SK-N-SH treated with all-trans-retinoic acid at 6 μM for 48 hours (cell line): Measurements from ENCODE around the gene UQCRC2.

ENCODE experiments used
- ATAC-seq: fragments of 200-7000 bp; cut with Tn5 transposase; 3 replicates; pipeline ENCODE4 v1.9.1; 2020; ENCODE audit warnings: mild to moderate bottlenecking, moderate library complexity
- ZFP30 ChIP-seq: fragments of 450-650 bp; formaldehyde crosslinking; IDR thresholded peaks from 2 replicates; pipeline ENCODE4 v1.5.0; 2022; ENCODE audit warnings: mild to moderate bottlenecking, moderate library complexity

The UQCRC2 gene

DNA sequence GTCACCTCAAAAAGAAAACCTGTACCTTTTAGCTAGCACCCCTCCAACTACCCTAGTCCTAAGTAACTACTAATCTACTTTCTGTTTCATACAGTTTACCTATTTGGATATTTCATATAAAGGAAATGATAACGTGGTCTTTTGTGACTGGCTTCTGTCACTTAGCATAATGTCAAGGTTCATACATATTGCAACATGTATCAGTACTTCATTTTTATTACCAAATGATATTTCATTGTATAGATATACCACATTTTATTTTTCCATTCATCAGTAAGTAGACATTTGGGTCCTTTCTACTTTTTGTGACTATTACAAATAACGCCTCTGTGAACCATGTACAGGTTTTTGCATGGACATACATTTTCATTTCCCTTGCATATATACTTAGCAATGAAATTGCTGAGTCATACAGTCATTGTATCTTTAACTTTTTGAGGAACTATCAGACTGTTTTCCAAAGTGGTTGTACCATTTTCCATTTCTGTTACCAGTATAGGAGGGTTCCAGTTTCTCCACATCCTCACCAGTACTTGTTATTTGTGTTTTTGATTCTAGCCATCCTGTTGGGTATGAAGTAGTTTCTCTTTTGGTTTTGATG is 78.4 kb downstream of the UQCRC2 start:
- no peak for TF ChIP-seq ZFP30 (CRISPR knock-in tag)

More for the DNA sequence above, 78.4 kb downstream of the UQCRC2 start:
- no peak for ATAC-seq
